Fibroblast of mammary gland (primary cell): Measurements from ENCODE around the gene HBA2.
"Not testable (repeated sequence)": the region's sequence is repeated elsewhere in the genome, so short reads cannot be mapped to it uniquely, and the experiment has no call there.

Experiments
- DNase-seq: peaks from one replicate; pipeline ENCODE4 v3.0.0-alpha.2; 2010; ENCODE audit warnings: low read depth
- H3K4me3 ChIP-seq: 2 replicates; pipeline ENCODE4 v1.5.1; 2011; ENCODE audit warnings: low read depth, mild to moderate bottlenecking, low read length, moderate library complexity; ENCODE audit not compliant: control insufficient read depth
- TF ChIP-seq, protein P1 (sequence below): conservative IDR thresholded peaks from 2 replicates; pipeline ENCODE4 v1.5.1; 2011; ENCODE audit warnings: low read depth, low read length, inconsistent platforms; ENCODE audit not compliant: control insufficient read depth, insufficient read depth

HBA2 gene

DNA sequence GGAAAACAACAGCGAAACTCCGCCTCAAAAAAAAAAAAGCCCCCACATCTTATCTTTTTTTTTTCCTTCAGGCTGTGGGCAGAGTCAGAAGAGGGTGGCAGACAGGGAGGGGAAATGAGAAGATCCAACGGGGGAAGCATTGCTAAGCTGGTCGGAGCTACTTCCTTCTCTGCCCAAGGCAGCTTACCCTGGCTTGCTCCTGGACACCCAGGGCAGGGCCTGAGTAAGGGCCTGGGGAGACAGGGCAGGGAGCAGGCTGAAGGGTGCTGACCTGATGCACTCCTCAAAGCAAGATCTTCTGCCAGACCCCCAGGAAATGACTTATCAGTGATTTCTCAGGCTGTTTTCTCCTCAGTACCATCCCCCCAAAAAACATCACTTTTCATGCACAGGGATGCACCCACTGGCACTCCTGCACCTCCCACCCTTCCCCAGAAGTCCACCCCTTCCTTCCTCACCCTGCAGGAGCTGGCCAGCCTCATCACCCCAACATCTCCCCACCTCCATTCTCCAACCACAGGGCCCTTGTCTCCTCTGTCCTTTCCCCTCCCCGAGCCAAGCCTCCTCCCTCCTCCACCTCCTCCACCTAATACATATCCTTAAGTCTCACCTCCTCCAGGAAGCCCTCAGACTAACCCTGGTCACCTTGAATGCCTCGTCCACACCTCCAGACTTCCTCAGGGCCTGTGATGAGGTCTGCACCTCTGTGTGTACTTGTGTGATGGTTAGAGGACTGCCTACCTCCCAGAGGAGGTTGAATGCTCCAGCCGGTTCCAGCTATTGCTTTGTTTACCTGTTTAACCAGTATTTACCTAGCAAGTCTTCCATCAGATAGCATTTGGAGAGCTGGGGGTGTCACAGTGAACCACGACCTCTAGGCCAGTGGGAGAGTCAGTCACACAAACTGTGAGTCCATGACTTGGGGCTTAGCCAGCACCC is 2.6 kb downstream of the HBA2 start:
- no peak overlapping the region for H3K4me3 ChIP-seq
- TF ChIP-seq, protein P1, sequence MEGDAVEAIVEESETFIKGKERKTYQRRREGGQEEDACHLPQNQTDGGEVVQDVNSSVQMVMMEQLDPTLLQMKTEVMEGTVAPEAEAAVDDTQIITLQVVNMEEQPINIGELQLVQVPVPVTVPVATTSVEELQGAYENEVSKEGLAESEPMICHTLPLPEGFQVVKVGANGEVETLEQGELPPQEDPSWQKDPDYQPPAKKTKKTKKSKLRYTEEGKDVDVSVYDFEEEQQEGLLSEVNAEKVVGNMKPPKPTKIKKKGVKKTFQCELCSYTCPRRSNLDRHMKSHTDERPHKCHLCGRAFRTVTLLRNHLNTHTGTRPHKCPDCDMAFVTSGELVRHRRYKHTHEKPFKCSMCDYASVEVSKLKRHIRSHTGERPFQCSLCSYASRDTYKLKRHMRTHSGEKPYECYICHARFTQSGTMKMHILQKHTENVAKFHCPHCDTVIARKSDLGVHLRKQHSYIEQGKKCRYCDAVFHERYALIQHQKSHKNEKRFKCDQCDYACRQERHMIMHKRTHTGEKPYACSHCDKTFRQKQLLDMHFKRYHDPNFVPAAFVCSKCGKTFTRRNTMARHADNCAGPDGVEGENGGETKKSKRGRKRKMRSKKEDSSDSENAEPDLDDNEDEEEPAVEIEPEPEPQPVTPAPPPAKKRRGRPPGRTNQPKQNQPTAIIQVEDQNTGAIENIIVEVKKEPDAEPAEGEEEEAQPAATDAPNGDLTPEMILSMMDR, result no peak
- no peak for DNase-seq

DNA sequence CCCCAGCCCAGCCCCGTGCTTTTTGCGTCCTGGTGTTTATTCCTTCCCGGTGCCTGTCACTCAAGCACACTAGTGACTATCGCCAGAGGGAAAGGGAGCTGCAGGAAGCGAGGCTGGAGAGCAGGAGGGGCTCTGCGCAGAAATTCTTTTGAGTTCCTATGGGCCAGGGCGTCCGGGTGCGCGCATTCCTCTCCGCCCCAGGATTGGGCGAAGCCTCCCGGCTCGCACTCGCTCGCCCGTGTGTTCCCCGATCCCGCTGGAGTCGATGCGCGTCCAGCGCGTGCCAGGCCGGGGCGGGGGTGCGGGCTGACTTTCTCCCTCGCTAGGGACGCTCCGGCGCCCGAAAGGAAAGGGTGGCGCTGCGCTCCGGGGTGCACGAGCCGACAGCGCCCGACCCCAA is 3.3 kb downstream of the HBA2 start:
- DNase-seq, H3K4me3 ChIP-seq: not testable (repeated sequence)

DNA sequence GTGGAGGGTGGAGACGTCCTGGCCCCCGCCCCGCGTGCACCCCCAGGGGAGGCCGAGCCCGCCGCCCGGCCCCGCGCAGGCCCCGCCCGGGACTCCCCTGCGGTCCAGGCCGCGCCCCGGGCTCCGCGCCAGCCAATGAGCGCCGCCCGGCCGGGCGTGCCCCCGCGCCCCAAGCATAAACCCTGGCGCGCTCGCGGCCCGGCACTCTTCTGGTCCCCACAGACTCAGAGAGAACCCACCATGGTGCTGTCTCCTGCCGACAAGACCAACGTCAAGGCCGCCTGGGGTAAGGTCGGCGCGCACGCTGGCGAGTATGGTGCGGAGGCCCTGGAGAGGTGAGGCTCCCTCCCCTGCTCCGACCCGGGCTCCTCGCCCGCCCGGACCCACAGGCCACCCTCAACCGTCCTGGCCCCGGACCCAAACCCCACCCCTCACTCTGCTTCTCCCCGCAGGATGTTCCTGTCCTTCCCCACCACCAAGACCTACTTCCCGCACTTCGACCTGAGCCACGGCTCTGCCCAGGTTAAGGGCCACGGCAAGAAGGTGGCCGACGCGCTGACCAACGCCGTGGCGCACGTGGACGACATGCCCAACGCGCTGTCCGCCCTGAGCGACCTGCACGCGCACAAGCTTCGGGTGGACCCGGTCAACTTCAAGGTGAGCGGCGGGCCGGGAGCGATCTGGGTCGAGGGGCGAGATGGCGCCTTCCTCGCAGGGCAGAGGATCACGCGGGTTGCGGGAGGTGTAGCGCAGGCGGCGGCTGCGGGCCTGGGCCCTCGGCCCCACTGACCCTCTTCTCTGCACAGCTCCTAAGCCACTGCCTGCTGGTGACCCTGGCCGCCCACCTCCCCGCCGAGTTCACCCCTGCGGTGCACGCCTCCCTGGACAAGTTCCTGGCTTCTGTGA is 4.1 kb downstream of the HBA2 start, which contains the start of gene HBA1:
TSS of gene HBA1 (plus strand) at position 204 of the 906 bp plus-strand sequence. CDS start at position 241, 37 bp downstream.
- H3K4me3 ChIP-seq, DNase-seq: not testable (repeated sequence)

DNA sequence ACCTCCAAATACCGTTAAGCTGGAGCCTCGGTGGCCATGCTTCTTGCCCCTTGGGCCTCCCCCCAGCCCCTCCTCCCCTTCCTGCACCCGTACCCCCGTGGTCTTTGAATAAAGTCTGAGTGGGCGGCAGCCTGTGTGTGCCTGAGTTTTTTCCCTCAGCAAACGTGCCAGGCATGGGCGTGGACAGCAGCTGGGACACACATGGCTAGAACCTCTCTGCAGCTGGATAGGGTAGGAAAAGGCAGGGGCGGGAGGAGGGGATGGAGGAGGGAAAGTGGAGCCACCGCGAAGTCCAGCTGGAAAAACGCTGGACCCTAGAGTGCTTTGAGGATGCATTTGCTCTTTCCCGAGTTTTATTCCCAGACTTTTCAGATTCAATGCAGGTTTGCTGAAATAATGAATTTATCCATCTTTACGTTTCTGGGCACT is 4.7 kb downstream of the HBA2 start:
- DNase-seq, result peak; percentile 38
- TF ChIP-seq, protein P1, result no peak
- no peak overlapping the region for H3K4me3 ChIP-seq

DNA sequence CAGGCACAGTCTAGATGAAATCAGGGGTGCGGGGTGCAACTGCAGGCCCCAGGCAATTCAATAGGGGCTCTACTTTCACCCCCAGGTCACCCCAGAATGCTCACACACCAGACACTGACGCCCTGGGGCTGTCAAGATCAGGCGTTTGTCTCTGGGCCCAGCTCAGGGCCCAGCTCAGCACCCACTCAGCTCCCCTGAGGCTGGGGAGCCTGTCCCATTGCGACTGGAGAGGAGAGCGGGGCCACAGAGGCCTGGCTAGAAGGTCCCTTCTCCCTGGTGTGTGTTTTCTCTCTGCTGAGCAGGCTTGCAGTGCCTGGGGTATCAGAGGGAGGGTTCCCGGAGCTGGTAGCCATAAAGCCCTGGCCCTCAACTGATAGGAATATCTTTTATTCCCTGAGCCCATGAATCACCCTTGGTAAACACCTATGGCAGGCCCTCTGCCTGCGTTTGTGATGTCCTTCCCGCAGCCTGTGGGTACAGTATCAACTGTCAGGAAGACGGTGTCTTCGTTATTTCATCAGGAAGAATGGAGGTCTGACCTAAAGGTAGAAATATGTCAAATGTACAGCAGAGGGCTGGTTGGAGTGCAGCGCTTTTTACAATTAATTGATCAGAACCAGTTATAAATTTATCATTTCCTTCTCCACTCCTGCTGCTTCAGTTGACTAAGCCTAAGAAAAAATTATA is 5.4 kb downstream of the HBA2 start:
- DNase-seq, result no peak
- no peak overlapping the region for H3K4me3 ChIP-seq
- TF ChIP-seq, protein P1, result no peak

DNA sequence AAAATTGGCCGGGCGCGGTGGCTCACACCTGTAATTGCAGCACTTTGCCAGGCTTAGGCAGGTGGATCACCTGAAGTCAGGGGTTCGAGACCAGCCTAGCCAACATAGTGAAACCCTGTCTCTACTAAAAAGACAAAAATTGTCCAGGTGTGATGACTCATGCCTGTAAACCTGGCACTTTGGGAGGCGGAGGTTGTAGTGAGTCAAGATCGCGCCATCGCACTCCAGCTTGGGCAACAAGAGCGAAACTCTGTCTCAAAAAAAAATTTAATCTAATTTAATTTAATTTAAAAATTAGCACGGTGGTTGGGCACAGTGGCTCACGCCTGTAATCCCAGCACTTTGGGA is 6.0 kb downstream of the HBA2 start:
- H3K4me3 ChIP-seq, result no peak overlapping the region
- TF ChIP-seq, protein P1, result no peak
- no peak for DNase-seq

DNA sequence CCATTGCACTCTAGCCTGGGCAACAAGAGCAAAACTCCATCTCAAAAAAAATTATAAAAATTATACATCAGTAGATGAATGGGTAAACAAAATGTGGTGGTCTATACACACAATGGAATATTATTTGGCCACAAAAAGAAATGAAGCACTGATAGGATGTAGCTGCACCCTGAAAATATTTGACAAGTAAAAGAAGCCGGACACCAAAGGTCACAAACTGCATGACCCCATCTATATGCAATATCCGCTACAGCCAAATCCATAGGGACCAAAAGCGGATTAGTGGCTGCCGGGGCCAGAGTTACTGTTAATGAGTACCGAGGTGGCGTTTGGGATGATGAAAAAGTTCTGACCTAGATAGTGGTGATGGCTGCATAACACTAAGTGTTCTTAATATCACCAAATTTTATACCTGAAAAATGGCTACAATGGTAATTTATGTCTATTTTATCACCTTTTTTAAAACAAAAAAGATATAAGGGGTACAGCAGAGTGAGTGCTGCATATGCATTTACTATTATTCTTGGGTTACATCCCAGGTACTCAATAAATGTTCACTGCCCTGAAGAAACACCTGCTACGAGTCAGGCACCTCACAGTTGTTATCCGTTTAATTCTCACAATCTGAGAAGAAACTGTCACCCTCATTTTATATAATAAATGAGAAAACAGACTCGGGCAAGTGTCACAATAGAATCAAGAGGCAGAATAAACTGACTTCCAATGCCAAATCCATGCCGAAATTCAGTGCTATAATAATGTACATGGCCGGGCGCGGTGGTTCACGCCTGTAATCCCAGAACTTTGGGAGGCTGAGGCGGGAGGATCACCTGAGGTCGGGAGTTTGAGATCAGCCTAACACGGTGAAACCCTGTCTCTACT is 6.8 kb downstream of the HBA2 start:
- TF ChIP-seq, protein P1, result no peak
- DNase-seq, result no peak
- H3K4me3 ChIP-seq, result no peak overlapping the region
